Measurements from ENCODE around the gene KDM4C.

DNA sequence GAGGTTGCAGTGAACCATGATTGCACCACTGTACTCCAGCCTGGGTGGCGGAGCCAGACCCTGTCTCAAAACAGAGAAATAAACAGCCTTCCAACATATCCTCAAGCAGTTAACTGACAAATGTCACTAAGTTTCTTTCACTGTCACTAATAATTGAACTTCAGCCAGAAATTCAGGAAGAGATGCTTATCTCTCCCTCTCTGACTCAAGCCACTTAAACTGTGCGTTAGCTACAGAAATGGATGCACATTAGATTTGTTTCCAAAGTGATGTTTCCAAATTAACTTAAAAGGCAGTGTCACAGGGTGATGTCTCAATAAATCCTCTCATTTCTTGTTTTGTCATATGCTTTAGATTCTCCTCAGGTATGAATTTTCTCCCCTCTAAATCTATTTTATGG, 164.9 kb downstream of the KDM4C start:
- TF ChIP-seq POLR2A (IDR thresholded peaks at IDR 0.05; ENCODE audit: low read depth, low read length) (no peak), TAF1 (IDR thresholded peaks at IDR 0.05; ENCODE audit: borderline replicate concordance, low read depth, low read length) (no peak), POLR2AphosphoS5 (IDR thresholded peaks at IDR 0.05; ENCODE audit: low read depth, low read length) (no peak)
